GM12873 (cell line): ENCODE data around the gene C1QTNF5.

Experiments used
- TF ChIP-seq, protein P1 (sequence below): IDR thresholded peaks from 2 replicates; pipeline ENCODE4 v1.5.1; 2012; ENCODE audit warnings: low read depth, mild to moderate bottlenecking, moderate library complexity, low read length, control low read depth; ENCODE audit not compliant: insufficient read depth; ENCODE audit errors: missing control alignments

Gene C1QTNF5, protein sequence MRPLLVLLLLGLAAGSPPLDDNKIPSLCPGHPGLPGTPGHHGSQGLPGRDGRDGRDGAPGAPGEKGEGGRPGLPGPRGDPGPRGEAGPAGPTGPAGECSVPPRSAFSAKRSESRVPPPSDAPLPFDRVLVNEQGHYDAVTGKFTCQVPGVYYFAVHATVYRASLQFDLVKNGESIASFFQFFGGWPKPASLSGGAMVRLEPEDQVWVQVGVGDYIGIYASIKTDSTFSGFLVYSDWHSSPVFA

GRCh38 chr11:119340335-119341221, at the start of gene C1QTNF5:
Gene C1QTNF5, minus strand, starts transcription at chr11:119340883. Its CDS starts 486 bp downstream, at chr11:119340397.
- TF ChIP-seq, protein P1, sequence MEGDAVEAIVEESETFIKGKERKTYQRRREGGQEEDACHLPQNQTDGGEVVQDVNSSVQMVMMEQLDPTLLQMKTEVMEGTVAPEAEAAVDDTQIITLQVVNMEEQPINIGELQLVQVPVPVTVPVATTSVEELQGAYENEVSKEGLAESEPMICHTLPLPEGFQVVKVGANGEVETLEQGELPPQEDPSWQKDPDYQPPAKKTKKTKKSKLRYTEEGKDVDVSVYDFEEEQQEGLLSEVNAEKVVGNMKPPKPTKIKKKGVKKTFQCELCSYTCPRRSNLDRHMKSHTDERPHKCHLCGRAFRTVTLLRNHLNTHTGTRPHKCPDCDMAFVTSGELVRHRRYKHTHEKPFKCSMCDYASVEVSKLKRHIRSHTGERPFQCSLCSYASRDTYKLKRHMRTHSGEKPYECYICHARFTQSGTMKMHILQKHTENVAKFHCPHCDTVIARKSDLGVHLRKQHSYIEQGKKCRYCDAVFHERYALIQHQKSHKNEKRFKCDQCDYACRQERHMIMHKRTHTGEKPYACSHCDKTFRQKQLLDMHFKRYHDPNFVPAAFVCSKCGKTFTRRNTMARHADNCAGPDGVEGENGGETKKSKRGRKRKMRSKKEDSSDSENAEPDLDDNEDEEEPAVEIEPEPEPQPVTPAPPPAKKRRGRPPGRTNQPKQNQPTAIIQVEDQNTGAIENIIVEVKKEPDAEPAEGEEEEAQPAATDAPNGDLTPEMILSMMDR, result no peak

DNA sequence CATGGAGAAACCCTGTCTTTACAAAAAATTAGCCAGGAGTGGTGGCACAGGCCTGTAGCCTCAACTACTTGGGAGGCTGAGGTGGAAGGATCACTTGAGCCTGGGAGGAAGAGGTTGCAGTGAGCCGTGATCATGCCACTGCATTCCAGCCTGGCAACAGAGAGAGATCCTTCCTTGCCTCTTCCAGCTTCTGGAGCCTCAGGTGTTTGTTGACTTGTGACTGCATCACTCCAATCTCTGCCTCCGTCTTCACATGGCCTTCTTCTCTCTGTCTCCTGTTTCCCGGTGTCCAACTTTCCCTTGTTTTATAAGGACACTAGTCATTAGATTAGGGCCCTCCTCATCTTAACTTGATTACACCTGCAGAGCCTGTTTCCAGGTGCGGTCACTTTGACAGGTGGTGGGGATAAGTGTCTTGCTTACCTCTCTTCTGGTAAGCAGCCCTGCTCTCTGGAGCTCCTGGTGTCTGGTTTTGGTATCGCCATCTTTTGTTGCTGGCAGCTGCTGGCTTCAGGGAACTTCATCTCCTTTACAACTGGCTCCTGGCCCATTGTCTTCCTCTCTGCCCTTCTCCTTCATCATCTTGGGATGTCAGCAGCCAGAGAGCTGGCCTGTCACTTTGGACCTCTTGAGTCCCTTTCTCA, 49.0 kb upstream of the C1QTNF5 start:
- TF ChIP-seq, protein P1, result peak; percentile 71

GRCh38 chr11:119388103-119388502, 47.4 kb upstream of the C1QTNF5 start:
- TF ChIP-seq, protein P1, result no peak

- TF ChIP-seq, protein P1, result no peak
Observed at GRCh38 chr11:119384332-119384731, 43.6 kb upstream of the C1QTNF5 start.

- TF ChIP-seq, protein P1, result no peak
Observed at GRCh38 chr11:119382101-119382500, 41.4 kb upstream of the C1QTNF5 start.

- TF ChIP-seq, protein P1, result peak; percentile 86
Observed at GRCh38 chr11:119381181-119381988, 40.7 kb upstream of the C1QTNF5 start, which contains the start of gene USP2. Gene USP2, minus strand, starts transcription at chr11:119381690. Its CDS starts 8,210 bp downstream, at chr11:119373480.
